Liver (tissue), 3 donors: Measurements from ENCODE around the gene LYRM1.

Experiments used
- CTCF ChIP-seq: fragments of 150-350 bp; IDR thresholded peaks from 2 replicates; pipeline ENCODE4 v1.5.1; 2017; ENCODE audit warnings: improper control_type of control experiment, low read depth, low read length; ENCODE audit not compliant: missing input control
- JUND ChIP-seq, 2 donors: IDR thresholded peaks; 2 replicates each; pipeline ENCODE4 v1.6.1; 2016; ENCODE audit warnings: antibody characterized with exemption in 2 of 2
- MAX ChIP-seq: IDR thresholded peaks from 2 replicates; pipeline ENCODE4 v1.6.1; 2016; ENCODE audit warnings: antibody characterized with exemption
- RAD21 ChIP-seq, 2 donors: IDR thresholded peaks; 2 replicates each; pipeline ENCODE4 v1.6.1; 2016; ENCODE audit warnings: antibody characterized with exemption in 2 of 2, mild to moderate bottlenecking in 2 of 2
- donor health status: healthy.
- donor health status: healthy.

- no peak for TF ChIP-seq CTCF
- no peak for TF ChIP-seq RAD21 (IDR thresholded peaks at IDR 0.05)
- no peak for TF ChIP-seq MAX
- TF ChIP-seq JUND (IDR thresholded peaks at IDR 0.05) = no peak
Measured at GRCh38 chr16:20920091-20920490, 19.5 kb downstream of the LYRM1 start.
